Testis (tissue), 2 donors: ENCODE results near the gene ZMAT5.

ENCODE experiments used
- CTCF ChIP-seq, 3 experiments: fragments of 450-650 bp in 2 of 3; fragments of 200-600 bp in 1 of 3; sonication (generic) in 1 of 3; IDR thresholded peaks; one replicate each; pipeline ENCODE4 v1.5.1; 2016 to 2019; ENCODE audit warnings: antibody characterized with exemption in 3 of 3, mild to moderate bottlenecking in 2 of 3, moderate library complexity in 1 of 3
- POLR2A ChIP-seq: fragments of 450-650 bp; IDR thresholded peaks from one replicate; pipeline ENCODE4 v1.6.1; 2017; ENCODE audit warnings: antibody characterized with exemption, mild to moderate bottlenecking, moderate library complexity

GRCh38 chr22:29793396-29793795, 26.6 kb upstream of the ZMAT5 start:
- TF ChIP-seq CTCF (IDR thresholded peaks at IDR 0.05) (no peak), POLR2A (no peak)
